IMR-90 (cell line): ENCODE results near the gene FEV. TPM values are rescaled to one million over a fixed set of nuclear protein-coding genes. Genes with fewer than 3 reads are reported as not detected.

Experiments
- ATAC-seq: fragments of 200-7000 bp; cut with Tn5 transposase; 2 replicates; pipeline ENCODE4 v1.9.1; 2020; ENCODE audit warnings: low read depth, mild to moderate bottlenecking, moderate library complexity
- BruUV-seq: library from RNA; stranded (reverse); fragments of 400-500 nt; replicated peaks from 2 replicates; lab custom pipeline; 2021; lab: Mats Ljungman, UMichigan
- CTCF ChIA-PET: fragments of 300-600 bp; formaldehyde crosslinking; extraction: SDS; loops from one replicate; lab custom pipeline; 2021; ENCODE audit warnings: antibody characterized with exemption; lab: Yijun Ruan, JAX
- POLR2A ChIA-PET: fragments of 300-600 bp; sonication (Branson Sonifier 250); formaldehyde crosslinking; loops from one replicate; lab custom pipeline; 2022; ENCODE audit warnings: antibody characterized with exemption; ENCODE audit not compliant: unreplicated experiment; lab: Charles Lee
- DNase-seq: peaks from one replicate; pipeline ENCODE4 v3.0.0; 2013
- H2AFZ ChIP-seq: replicated peaks from 2 replicates; pipeline ENCODE3; 2013; ENCODE audit warnings: low read length, mild to moderate bottlenecking; ENCODE audit not compliant: poor library complexity
- H2AK5ac ChIP-seq: 2 replicates; pipeline ENCODE4 v1.6.1; 2013; ENCODE audit warnings: low read depth, low read length, inconsistent platforms
- H2AK9ac ChIP-seq: replicated peaks from 2 replicates; pipeline ENCODE3; 2013; ENCODE audit warnings: mild to moderate bottlenecking, low read depth, low read length, moderate library complexity; ENCODE audit not compliant: poor library complexity
- H2BK120ac ChIP-seq: 2 replicates; pipeline ENCODE4 v1.6.1; 2013; ENCODE audit warnings: low read depth, low read length, inconsistent platforms
- H2BK15ac ChIP-seq: 3 replicates; pipeline ENCODE4 v1.6.1; 2013; ENCODE audit warnings: low read depth, low read length, inconsistent platforms
- H2BK20ac ChIP-seq: 2 replicates; pipeline ENCODE4 v1.6.1; 2013; ENCODE audit warnings: low read depth, mild to moderate bottlenecking, inconsistent platforms, low read length, moderate library complexity
- H2BK5ac ChIP-seq: 2 replicates; pipeline ENCODE4 v1.6.1; 2013; ENCODE audit warnings: mild to moderate bottlenecking, low read depth, low read length, inconsistent platforms; ENCODE audit not compliant: poor library complexity, severe bottlenecking
- H3K14ac ChIP-seq: replicated peaks from 2 replicates; pipeline ENCODE4 v1.6.1; 2013; ENCODE audit warnings: low read depth, low read length, inconsistent platforms
- H3K18ac ChIP-seq: 2 replicates; pipeline ENCODE4 v1.6.1; 2013; ENCODE audit warnings: low read depth, low read length, control low read depth
- H3K23ac ChIP-seq: 2 replicates; pipeline ENCODE4 v1.6.1; 2013; ENCODE audit warnings: low read depth, low read length, inconsistent platforms
- H3K27ac ChIP-seq: 2 replicates; pipeline ENCODE4 v1.5.1; 2013; ENCODE audit warnings: mild to moderate bottlenecking, control low read depth, low read length; ENCODE audit not compliant: insufficient read depth
- H3K27me3 ChIP-seq: 2 replicates; pipeline ENCODE4 v1.6.1; 2013; ENCODE audit warnings: low read length; ENCODE audit not compliant: control insufficient read depth, insufficient read depth
- H3K36me3 ChIP-seq: 2 replicates; pipeline ENCODE4 v1.6.1; 2013; ENCODE audit warnings: low read length, mixed read lengths; ENCODE audit not compliant: control insufficient read depth, insufficient read depth
- H3K4ac ChIP-seq: 2 replicates; pipeline ENCODE4 v1.6.1; 2013; ENCODE audit warnings: low read depth, low read length, inconsistent platforms
- H3K4me1 ChIP-seq: 2 replicates; pipeline ENCODE4 v1.6.1; 2013; ENCODE audit warnings: low read length, mixed read lengths; ENCODE audit not compliant: control insufficient read depth, insufficient read depth
- H3K4me2 ChIP-seq: 2 replicates; pipeline ENCODE4 v1.6.1; 2013; ENCODE audit warnings: low read depth, mild to moderate bottlenecking, control low read depth, low read length, moderate library complexity
- H3K4me3 ChIP-seq: 2 replicates; pipeline ENCODE4 v1.5.1; 2013; ENCODE audit warnings: low read depth, mild to moderate bottlenecking, control low read depth, low read length, moderate library complexity; ENCODE audit not compliant: insufficient read depth
- H3K56ac ChIP-seq: 2 replicates; pipeline ENCODE4 v1.6.1; 2013; ENCODE audit warnings: low read length, inconsistent platforms; ENCODE audit not compliant: insufficient read depth; ENCODE audit errors: extremely low read depth
- H3K79me1 ChIP-seq, 2 experiments: 2 replicates each; pipeline ENCODE4 v1.6.1; 2013; ENCODE audit warnings: low read length in 2 of 2, inconsistent platforms in 1 of 2, low read depth in 1 of 2
- H3K9ac ChIP-seq: 2 replicates; pipeline ENCODE4 v1.6.1; 2013; ENCODE audit warnings: low read depth, low read length, control low read depth
- H3K9me1 ChIP-seq: 2 replicates; pipeline ENCODE4 v1.6.1; 2013; ENCODE audit warnings: low read length, inconsistent platforms; ENCODE audit not compliant: insufficient read depth
- H3K9me3 ChIP-seq: 2 replicates; pipeline ENCODE4 v1.6.1; 2013; ENCODE audit warnings: low read length; ENCODE audit not compliant: control insufficient read depth, insufficient read depth
- H4K20me1 ChIP-seq: 2 replicates; pipeline ENCODE4 v1.6.1; 2013; ENCODE audit warnings: low read length, inconsistent platforms; ENCODE audit not compliant: insufficient read depth
- H4K5ac ChIP-seq: 2 replicates; pipeline ENCODE4 v1.6.1; 2013; ENCODE audit warnings: mild to moderate bottlenecking, low read depth, low read length, control low read depth
- H4K8ac ChIP-seq, 2 experiments: 2 replicates each; pipeline ENCODE4 v1.6.1; 2013; ENCODE audit warnings: low read depth in 2 of 2, low read length in 2 of 2, control low read depth in 1 of 2, inconsistent platforms in 1 of 2
- H4K91ac ChIP-seq: 2 replicates; pipeline ENCODE4 v1.6.1; 2013; ENCODE audit warnings: low read depth, low read length, inconsistent platforms; ENCODE audit not compliant: insufficient read depth
- CEBPB ChIP-seq: IDR thresholded peaks from 2 replicates; pipeline ENCODE4 v1.6.1; 2012; ENCODE audit warnings: low read depth, low read length, improper control_type of control experiment
- CHD1 ChIP-seq: IDR thresholded peaks from 2 replicates; pipeline ENCODE4 v1.6.1; 2012; ENCODE audit warnings: low read depth, low read length, improper control_type of control experiment
- FOS ChIP-seq: fragments of 150-350 bp; IDR thresholded peaks from 2 replicates; pipeline ENCODE4 v1.6.1; 2016; ENCODE audit warnings: low read depth, low read length
- MAFK ChIP-seq: IDR thresholded peaks from 2 replicates; pipeline ENCODE4 v1.6.1; 2012; ENCODE audit warnings: low read depth, low read length, improper control_type of control experiment
- NFE2L2 ChIP-seq: fragments of 150-350 bp; IDR thresholded peaks from 2 replicates; pipeline ENCODE4 v1.6.1; 2016; ENCODE audit warnings: low read depth, mild to moderate bottlenecking, low read length
- POLR2A ChIP-seq: IDR thresholded peaks from 2 replicates; pipeline ENCODE4 v1.6.1; 2012; ENCODE audit warnings: mild to moderate bottlenecking, low read depth, low read length
- RAD21 ChIP-seq: IDR thresholded peaks from 2 replicates; pipeline ENCODE4 v1.6.1; 2012; ENCODE audit warnings: low read length, improper control_type of control experiment
- RCOR1 ChIP-seq: IDR thresholded peaks from 2 replicates; pipeline ENCODE4 v1.6.1; 2012; ENCODE audit warnings: mild to moderate bottlenecking, low read length, improper control_type of control experiment; ENCODE audit not compliant: insufficient replicate concordance
- RFX5 ChIP-seq: IDR thresholded peaks from 2 replicates; pipeline ENCODE4 v1.8.0; 2012; ENCODE audit warnings: low read depth, mild to moderate bottlenecking, low read length, moderate library complexity
- SMC3 ChIP-seq: fragments of 150-350 bp; IDR thresholded peaks from 2 replicates; pipeline ENCODE4 v1.6.1; 2016; ENCODE audit warnings: low read depth, mild to moderate bottlenecking, antibody characterized with exemption, low read length, moderate library complexity
- WGBS, 2 experiments: methylation state at CpG; one replicate each; pipeline versions ENCODE4 v1.1.5 to v1.1.7; 2013; ENCODE audit warnings: missing lambda C conversion rate in 2 of 2; ENCODE audit not compliant: insufficient read length in 1 of 2; ENCODE audit errors: extremely low coverage in 2 of 2; 5-methylcytosine and 5-hydroxymethylcytosine counted together
- dilution Hi-C: fragments of 300-500 bp; cut with HindIII; formaldehyde crosslinking; loops from one replicate; pipeline ENCODE4 v1.14.3; 2018; ENCODE audit warnings: low sequenced_read_pairs; ENCODE audit not compliant: unreplicated experiment
- in situ Hi-C: fragments of 300-500 bp; cut with MboI; formaldehyde crosslinking; loops from 3 replicates; pipeline ENCODE4 v1.14.3; 2019; ENCODE audit warnings: low sequenced_read_pairs, inconsistent platforms, mixed read lengths
- intact Hi-C: fragments of 100-400 bp; cut with micrococcal nuclease; formaldehyde crosslinking; loops from 2 replicates; pipeline ENCODE4 v1.10.0; 2022
- polyA plus RNA-seq, 3 experiments: library from polyadenylated mRNA; depleted of rRNA; stranded (reverse); fragments of >200 nt; gene quantifications; 2 replicates each; pipeline ENCODE4 v1.2.3, GENCODE V29; 2012; ENCODE audit warnings: low replicate concordance in 1 of 3
- total RNA-seq: library from RNA; depleted of rRNA; stranded (reverse); fragments of >200 nt; gene quantifications from 2 replicates; pipeline ENCODE4 v1.2.3, GENCODE V29; 2012
- TF ChIP-seq, protein P1 (sequence below): fragments of 150-350 bp; IDR thresholded peaks from 2 replicates; pipeline ENCODE4 v1.6.1; 2016; ENCODE audit warnings: low read depth, mild to moderate bottlenecking, low read length, moderate library complexity, borderline replicate concordance

FEV gene
- total and polyA plus RNA-seq, 2 of the 4 experiments (the other 2 are of a cell fraction) = not detected

DNA sequence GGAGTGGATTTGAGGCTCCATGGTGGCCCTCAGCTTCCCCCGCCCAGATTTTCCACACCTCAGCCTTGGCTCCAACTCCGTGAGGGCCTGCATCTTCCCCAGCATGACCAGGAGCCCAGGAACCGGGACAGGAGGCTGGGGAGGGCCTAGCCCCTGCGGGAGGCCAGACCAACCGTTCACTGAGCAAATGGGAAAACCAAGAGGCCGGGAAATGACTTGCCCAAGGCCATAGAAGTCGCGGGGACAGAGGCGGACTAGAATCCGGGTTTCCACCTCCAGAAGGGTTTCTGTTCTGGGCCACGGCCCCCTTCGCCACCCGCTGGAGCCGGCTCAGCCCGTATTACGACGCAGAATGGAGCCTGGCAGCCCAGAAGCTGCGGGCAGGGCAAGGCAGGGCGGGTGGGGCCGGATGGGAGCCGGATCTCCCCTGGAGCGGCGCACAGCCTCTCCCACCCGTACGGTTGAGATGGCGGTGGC lies 16.2 kb upstream of the FEV start:
- WGBS, 2 experiments = 7% methylated on average over 13 of the region's 26 CpGs; no CpG with 5 or more reads in 1 of the 2 experiments
- Histone ChIP-seq H3K27ac (no peak overlapping the region), H2BK15ac (no peak overlapping the region), H3K56ac (no peak overlapping the region), H4K5ac (no peak overlapping the region), H2BK120ac (no peak overlapping the region), H2AK5ac (no peak overlapping the region), H4K8ac (no peak overlapping the region), H3K9ac (no peak overlapping the region), H2BK20ac (no peak overlapping the region), H3K79me1 (no peaks in the 10 kb centered on the region), H2AK9ac (no peak overlapping the region), H3K27me3 (peaks cover 83% of the 10 kb centered on the region), H3K4me3 (no peak overlapping the region), H3K14ac (no peak overlapping the region), H3K23ac (no peak overlapping the region), H3K9me1 (no peaks in the 10 kb centered on the region), H3K4ac (no peak overlapping the region), H3K4me1 (no peaks in the 10 kb centered on the region), H2BK5ac (no peak overlapping the region), H3K18ac (no peak overlapping the region), H3K4me2 (no peak overlapping the region), H4K20me1 (no peaks in the 10 kb centered on the region; the same call in 1 of the 2 replicates), H3K36me3 (no peaks in the 10 kb centered on the region), H2AFZ (no peak overlapping the region), H3K9me3 (no peaks in the 10 kb centered on the region; the same call in 1 of the 2 replicates), H4K91ac (no peak overlapping the region)
- intact Hi-C loops (no loop called here), dilution Hi-C loops (no loop called here), in situ Hi-C loops (no loop called here)
- no peak; the same call in 1 of the 2 replicates for ATAC-seq
- ChIA-PET CTCF (no interaction called here), POLR2A (no interaction called here)
- DNase-seq = no peak
- BruUV-seq = no TSS peak
- TF ChIP-seq RCOR1 = no peak
- TF ChIP-seq POLR2A = no peak
- no peak for TF ChIP-seq RAD21
- TF ChIP-seq NFE2L2 = no peak
- no peak for TF ChIP-seq MAFK
- TF ChIP-seq, protein P1, sequence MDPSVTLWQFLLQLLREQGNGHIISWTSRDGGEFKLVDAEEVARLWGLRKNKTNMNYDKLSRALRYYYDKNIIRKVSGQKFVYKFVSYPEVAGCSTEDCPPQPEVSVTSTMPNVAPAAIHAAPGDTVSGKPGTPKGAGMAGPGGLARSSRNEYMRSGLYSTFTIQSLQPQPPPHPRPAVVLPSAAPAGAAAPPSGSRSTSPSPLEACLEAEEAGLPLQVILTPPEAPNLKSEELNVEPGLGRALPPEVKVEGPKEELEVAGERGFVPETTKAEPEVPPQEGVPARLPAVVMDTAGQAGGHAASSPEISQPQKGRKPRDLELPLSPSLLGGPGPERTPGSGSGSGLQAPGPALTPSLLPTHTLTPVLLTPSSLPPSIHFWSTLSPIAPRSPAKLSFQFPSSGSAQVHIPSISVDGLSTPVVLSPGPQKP = no peak
- TF ChIP-seq SMC3 = no peak
- no peak for TF ChIP-seq CHD1
- no peak for TF ChIP-seq FOS
- TF ChIP-seq CEBPB = no peak
- no peak for TF ChIP-seq RFX5
